Measurements from ENCODE around the gene CD7. TPM values are rescaled to one million over a fixed set of nuclear protein-coding genes. Genes with fewer than 3 reads are reported as not detected.
"Not testable (repeated sequence)": the region's sequence is repeated elsewhere in the genome, so short reads cannot be mapped to it uniquely, and the experiment has no call there.

Gene CD7
- polyA plus RNA-seq, 4 donors, result 0.14 to 1.7 (median 0.51) TPM

GRCh38 chr17:82347994-82348393, 30.6 kb upstream of the CD7 start:
- DNase-seq (ENCODE audit: low read depth in 4 of 4, low spot score in 3 of 4), result not testable (repeated sequence)

GRCh38 chr17:82346342-82347300, 29.2 kb upstream of the CD7 start:
- DNase-seq (ENCODE audit: low read depth in 4 of 4, low spot score in 3 of 4), result no peak

GRCh38 chr17:82345151-82345976, 28.0 kb upstream of the CD7 start:
- DNase-seq (ENCODE audit: low read depth in 4 of 4, low spot score in 3 of 4), result no peak

- no peak for DNase-seq (ENCODE audit: low read depth in 4 of 4, low spot score in 3 of 4)
These were observed 26.9 kb upstream of the CD7 start for GRCh38 chr17:82344175-82344907.

GRCh38 chr17:82343560-82343959, 26.2 kb upstream of the CD7 start:
- no peak for DNase-seq (ENCODE audit: low read depth in 4 of 4, low spot score in 3 of 4)

GRCh38 chr17:82342361-82343079, 25.1 kb upstream of the CD7 start:
- DNase-seq (ENCODE audit: low read depth in 4 of 4, low spot score in 3 of 4), result no peak

- no peak for DNase-seq (ENCODE audit: low read depth in 4 of 4, low spot score in 3 of 4)
These were observed 22.5 kb upstream of the CD7 start for GRCh38 chr17:82339634-82340580.

DNA sequence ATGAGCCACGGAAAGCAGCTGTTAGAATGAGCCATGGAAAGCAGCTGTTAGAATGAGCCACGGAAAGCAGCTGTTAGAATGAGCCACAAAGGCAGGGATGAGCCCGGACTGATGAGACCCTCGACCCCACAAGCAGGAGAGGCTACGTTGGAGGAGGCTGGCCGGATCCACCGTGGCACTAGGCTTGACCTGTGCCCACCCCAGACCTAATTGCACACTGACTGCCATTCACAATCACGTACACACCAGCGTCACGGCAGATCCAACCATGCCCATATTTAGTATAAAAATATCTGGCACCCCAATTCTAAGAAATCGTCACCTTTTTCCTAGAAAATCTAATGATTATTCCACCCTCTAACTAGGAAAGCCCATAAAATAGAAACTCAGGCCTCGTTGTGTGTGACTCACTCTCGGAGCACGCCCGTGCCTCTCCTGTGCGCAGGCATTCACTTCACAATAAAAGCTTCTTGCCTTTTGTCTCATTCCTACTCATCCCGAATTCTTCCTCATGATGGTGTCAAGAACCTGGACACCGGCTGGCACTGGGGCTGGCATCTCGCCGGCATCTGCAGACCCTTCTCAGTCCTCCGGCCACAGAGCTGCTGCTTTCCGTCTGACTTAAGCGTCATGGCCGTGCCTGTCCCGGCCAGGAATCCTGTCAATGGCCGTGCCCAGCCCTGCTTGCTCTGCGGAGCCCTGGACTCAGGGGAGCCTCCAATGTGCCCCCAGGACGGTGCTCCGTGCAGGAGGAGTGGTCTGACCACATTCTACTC, 21.6 kb upstream of the CD7 start:
- no peak for DNase-seq (ENCODE audit: low read depth in 4 of 4, low spot score in 3 of 4)

- DNase-seq (ENCODE audit: low read depth in 4 of 4, low spot score in 3 of 4), result no peak
These were observed 17.4 kb upstream of the CD7 start for GRCh38 chr17:82334622-82335394.

GRCh38 chr17:82334204-82334621, 16.8 kb upstream of the CD7 start:
- no peak for DNase-seq (ENCODE audit: low read depth in 4 of 4, low spot score in 3 of 4)

DNA sequence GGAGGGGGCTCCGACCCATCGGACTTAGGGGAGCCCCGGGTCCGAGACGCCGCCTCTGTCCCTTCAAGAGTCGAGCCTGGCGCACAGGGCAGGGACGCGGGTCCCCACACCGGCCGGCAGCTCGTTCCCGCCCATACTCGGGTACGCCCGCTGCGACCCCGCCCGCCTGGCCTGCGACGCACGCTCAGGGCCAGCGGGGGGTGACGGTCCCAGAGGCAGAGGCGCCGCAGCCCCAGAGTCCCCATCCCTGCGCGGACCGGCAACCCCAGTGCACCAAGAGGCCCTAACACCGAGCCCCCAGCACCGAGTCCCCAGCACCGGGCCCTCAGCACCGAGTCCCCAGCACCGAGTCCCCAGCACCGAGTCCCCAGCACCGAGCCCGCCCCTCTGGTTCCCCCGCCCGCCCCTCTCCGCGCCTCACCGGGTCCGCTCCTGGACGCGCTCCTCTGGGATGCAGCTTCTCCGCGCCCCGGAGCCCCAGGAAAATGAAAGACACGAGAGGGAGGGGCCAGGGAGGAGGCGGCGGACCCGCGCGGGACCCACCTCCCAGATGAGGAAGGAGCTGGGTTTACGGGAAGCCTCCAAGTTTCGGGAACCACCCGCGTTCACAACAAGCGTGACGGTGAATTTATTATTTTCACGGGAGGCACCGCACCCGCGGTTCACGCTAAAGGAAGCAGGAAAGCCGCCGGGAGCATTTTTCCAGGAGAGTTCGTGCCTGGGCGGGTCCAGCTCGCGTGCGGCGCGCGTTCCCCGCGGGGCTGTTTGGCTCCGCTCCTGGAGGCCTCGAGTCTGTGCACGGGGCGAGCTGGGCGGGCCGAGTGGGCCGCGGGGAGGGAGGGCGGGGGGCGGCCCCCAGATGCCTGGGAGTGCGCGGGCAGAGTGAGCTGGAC, 16.1 kb upstream of the CD7 start, which contains the start of gene SECTM1:
TSS of gene SECTM1 (minus strand) at position 488 of the 893 bp plus-strand sequence. CDS start 6,526 bp downstream, outside the sequence.
- DNase-seq (ENCODE audit: low read depth in 4 of 4, low spot score in 3 of 4), result no peak

DNA sequence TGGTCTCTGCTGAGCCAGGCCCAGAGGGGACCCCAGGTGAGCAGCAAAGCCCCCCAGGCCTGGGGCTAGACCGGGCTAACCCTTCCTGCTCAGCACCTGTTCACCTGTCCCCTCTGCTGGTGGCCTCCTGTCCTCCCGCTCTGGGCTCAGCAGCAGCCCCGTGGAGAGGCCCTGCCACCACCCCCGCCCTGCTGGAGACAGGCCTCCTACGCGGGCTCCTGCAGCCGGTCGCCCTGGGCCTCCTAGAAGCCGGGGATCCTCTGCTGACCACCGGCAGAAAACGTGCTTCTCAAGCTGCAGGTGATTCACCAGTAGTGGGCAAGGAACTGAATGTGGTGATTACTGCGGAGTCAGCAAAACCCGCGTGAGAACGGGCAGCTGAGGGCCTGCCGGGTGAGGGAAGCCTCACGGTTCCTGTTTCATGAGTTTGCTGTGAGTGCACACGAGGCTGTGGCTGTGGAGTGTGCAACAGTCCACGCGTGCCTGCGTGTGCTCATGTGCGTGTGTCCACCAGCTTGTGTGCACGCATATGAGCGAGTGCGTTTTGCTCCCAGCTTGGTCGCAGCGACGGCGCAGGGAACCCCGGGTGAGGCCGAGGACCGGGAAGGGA, 15.4 kb upstream of the CD7 start:
- DNase-seq (ENCODE audit: low read depth in 4 of 4, low spot score in 3 of 4), result no peak

DNA sequence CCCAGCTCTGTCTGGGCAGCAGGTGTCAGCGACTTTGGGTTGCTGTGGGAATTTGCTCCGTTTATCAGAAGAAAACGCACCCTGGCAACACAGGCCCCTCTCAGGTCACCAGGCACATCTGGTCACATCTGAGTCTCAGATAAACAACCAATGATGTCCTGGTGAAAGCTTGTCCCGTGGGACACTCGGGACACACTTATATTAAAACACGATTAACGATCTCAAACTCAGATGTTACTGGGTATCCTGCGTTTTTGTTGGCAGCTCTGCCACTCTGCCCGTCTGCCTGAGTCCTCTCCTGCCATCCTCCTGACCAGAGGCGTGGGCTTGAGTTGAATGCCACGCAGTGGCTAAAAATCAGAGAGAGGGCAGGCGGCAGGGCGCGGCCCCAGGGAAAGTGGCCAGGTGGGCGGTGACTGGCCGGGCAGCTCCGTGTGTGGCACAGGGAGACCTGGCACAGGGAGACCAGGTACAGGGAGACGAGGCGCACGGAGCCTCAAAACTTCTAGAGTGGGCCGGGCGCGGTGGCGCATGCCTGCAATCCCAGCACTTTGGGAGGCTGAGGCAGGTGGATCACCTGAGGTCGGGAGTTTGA, 14.0 kb upstream of the CD7 start:
- DNase-seq (ENCODE audit: low read depth in 4 of 4, low spot score in 3 of 4), result no peak

- no peak for DNase-seq (ENCODE audit: low read depth in 4 of 4, low spot score in 3 of 4)
These were observed 13.2 kb upstream of the CD7 start for GRCh38 chr17:82330322-82331239.

All from left renal pelvis (tissue), 4 donors.